Measurements from ENCODE around the gene C3orf33.
"Not testable (repeated sequence)": the region's sequence is repeated elsewhere in the genome, so short reads cannot be mapped to it uniquely, and the experiment has no call there.

C3orf33 gene

GRCh38 chr3:155805802-155806618 is at the start of gene C3orf33:
Gene C3orf33, minus strand, starts transcription at chr3:155806278. Its CDS starts 26 bp downstream, at chr3:155806252.
- peak; percentile 69 for DNase-seq (ENCODE audit: low read depth)

GRCh38 chr3:155854141-155854940 is 48.3 kb upstream of the C3orf33 start, which contains the start of gene SLC33A1:
Gene SLC33A1, minus strand, starts transcription at chr3:155854427. Its CDS starts 430 bp downstream, at chr3:155853997.
- peak; percentile 98 for DNase-seq (ENCODE audit: low read depth)

- peak; percentile 7 for DNase-seq (ENCODE audit: low read depth)
Observed at GRCh38 chr3:155853214-155854140, 47.4 kb upstream of the C3orf33 start.

- DNase-seq (ENCODE audit: low read depth), result no peak
Observed at GRCh38 chr3:155852341-155852740, 46.3 kb upstream of the C3orf33 start.

GRCh38 chr3:155849404-155849803 is 43.3 kb upstream of the C3orf33 start:
- DNase-seq (ENCODE audit: low read depth), result not testable (repeated sequence)

GRCh38 chr3:155847993-155848392 is 41.9 kb upstream of the C3orf33 start:
- DNase-seq (ENCODE audit: low read depth), result no peak

- no peak for DNase-seq (ENCODE audit: low read depth)
Observed at GRCh38 chr3:155846119-155846518, 40.0 kb upstream of the C3orf33 start.

- DNase-seq (ENCODE audit: low read depth), result no peak
Observed at GRCh38 chr3:155843569-155843968, 37.5 kb upstream of the C3orf33 start.

- DNase-seq (ENCODE audit: low read depth), result no peak
Observed at GRCh38 chr3:155835341-155836071, 29.4 kb upstream of the C3orf33 start.

- not testable (repeated sequence) for DNase-seq (ENCODE audit: low read depth)
Observed at GRCh38 chr3:155828490-155829098, 22.5 kb upstream of the C3orf33 start.

- no peak for DNase-seq (ENCODE audit: low read depth)
Observed at GRCh38 chr3:155815030-155815545, 9.0 kb upstream of the C3orf33 start.

- DNase-seq (ENCODE audit: low read depth), result not testable (repeated sequence)
Observed at GRCh38 chr3:155813224-155813623, 7.1 kb upstream of the C3orf33 start.

- no peak for DNase-seq (ENCODE audit: low read depth)
Observed at GRCh38 chr3:155809181-155809580, 3.1 kb upstream of the C3orf33 start.

- DNase-seq (ENCODE audit: low read depth), result no peak
Observed at GRCh38 chr3:155807823-155808222, 1.7 kb upstream of the C3orf33 start.

- DNase-seq (ENCODE audit: low read depth), result no peak
Observed at GRCh38 chr3:155805204-155805801, 775 bp downstream of the C3orf33 start.

GRCh38 chr3:155804323-155804722 is 1.8 kb downstream of the C3orf33 start:
- no peak for DNase-seq (ENCODE audit: low read depth)

- no peak for DNase-seq (ENCODE audit: low read depth)
Observed at GRCh38 chr3:155792532-155792931, 13.5 kb downstream of the C3orf33 start.

GRCh38 chr3:155791190-155791589 is 14.9 kb downstream of the C3orf33 start:
- DNase-seq (ENCODE audit: low read depth), result no peak

GRCh38 chr3:155790272-155790925 is 15.7 kb downstream of the C3orf33 start:
- no peak for DNase-seq (ENCODE audit: low read depth)

Data from stimulated activated CD8-positive, alpha-beta memory T cell treated with anti-CD3 and anti-CD28 coated beads, Interleukin-4, amount 100 ng/mL, for 24 hours (primary cell).